ENCODE data around the gene RRAD. TPM values are rescaled to one million over a fixed set of nuclear protein-coding genes. Genes with fewer than 3 reads are reported as not detected.

Gene RRAD
- total and polyA plus RNA-seq, 2 donors (not counting 3 experiments of a cell fraction or from before 2014, with no cell fraction given), result 0.22 to 0.48 TPM

GRCh38 chr16:66961914-66962313 lies 36.6 kb upstream of the RRAD start:
- no peak overlapping the region for H3K4me2 ChIP-seq (ENCODE audit: insufficient read depth, low read length)
- H3K4me1 ChIP-seq (ENCODE audit: control insufficient read depth, extremely low read depth, insufficient read depth, low read length), result no peaks in the 10 kb centered on the region
- dilution Hi-C loops (cut with MboI; ENCODE audit: extremely low pct_ligation_motif_present, low sequenced_read_pairs), result no loop called here
- POLR2A ChIA-PET, result no interaction called here
- no peaks in the 10 kb centered on the region for H4K20me1 ChIP-seq (replicated peaks; ENCODE audit: control insufficient read depth, extremely low read depth, insufficient read depth, low read length)
- no TSS peak for BruUV-seq (replicated peaks)
- H3K9me1 ChIP-seq (replicated peaks; ENCODE audit: control insufficient read depth, extremely low read depth, insufficient read depth, low read length), result no peaks in the 10 kb centered on the region
- TF ChIP-seq POLR2A (IDR thresholded peaks at IDR 0.05; ENCODE audit: low read depth, low read length) (no peak), EZH2 (IDR thresholded peaks at IDR 0.05; ENCODE audit: borderline replicate concordance, low read depth, low read length, severe bottlenecking) (no peak), POLR2AphosphoS5 (IDR thresholded peaks at IDR 0.05; ENCODE audit: insufficient read depth, low read depth, low read length) (no peak), JUN (IDR thresholded peaks at IDR 0.05; ENCODE audit: borderline replicate concordance, insufficient read depth, insufficient read length, low read depth) (no peak), MYC (IDR thresholded peaks at IDR 0.05; ENCODE audit: low read depth, low read length) (no peak), CTCF (IDR thresholded peaks at IDR 0.05; ENCODE audit: extremely low read depth in 1 of 2, insufficient read depth in 1 of 2, low read depth in 1 of 2, low read length in 2 of 2) (no peak), GATA2 (IDR thresholded peaks at IDR 0.05; ENCODE audit: insufficient read depth, insufficient read length, low read depth, low read length) (no peak), FOS (IDR thresholded peaks at IDR 0.05; ENCODE audit: borderline replicate concordance, insufficient read depth, low read length) (no peak)
- TF ChIP-seq, protein P1, sequence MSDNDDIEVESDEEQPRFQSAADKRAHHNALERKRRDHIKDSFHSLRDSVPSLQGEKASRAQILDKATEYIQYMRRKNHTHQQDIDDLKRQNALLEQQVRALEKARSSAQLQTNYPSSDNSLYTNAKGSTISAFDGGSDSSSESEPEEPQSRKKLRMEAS (IDR thresholded peaks at IDR 0.05; ENCODE audit: insufficient read depth, insufficient read length), result no peak
- CTCF ChIA-PET, result interaction anchor here (0.7 to 1.6 kb wide), 4 partner anchors 80 to 224 kb away, joined by 3 to 15 read pairs (median 6); no protein-coding TSS in a partner anchor
- no peak for DNase-seq (ENCODE audit: low read depth, low spot score)
- no peak overlapping the region for H3K27ac ChIP-seq (ENCODE audit: insufficient read depth, low read depth, low read length)
- no peak overlapping the region for H3K4me3 ChIP-seq (replicated peaks in 1 of 3; ENCODE audit: insufficient read depth in 1 of 3, low read depth in 1 of 3, low read length in 3 of 3)
- H3K36me3 ChIP-seq (ENCODE audit: control insufficient read depth in 2 of 2, extremely low read depth in 1 of 2, insufficient read depth in 2 of 2, low read length in 2 of 2), result no peaks in the 10 kb centered on the region
- intact Hi-C loops (cut with micrococcal nuclease), result no loop called here
- H3K9ac ChIP-seq (replicated peaks; ENCODE audit: extremely low read depth, insufficient read depth, low read length), result no peak overlapping the region
- FAIRE-seq, result no peak
- no peaks in the 10 kb centered on the region for H3K79me2 ChIP-seq (ENCODE audit: control insufficient read depth, insufficient read depth, low read length)
- peaks cover 0 to 4% of the 10 kb centered on the region in 2 experiments for H3K27me3 ChIP-seq (ENCODE audit: control insufficient read depth in 2 of 2, insufficient read depth in 2 of 2, low read length in 2 of 2)
- no peak overlapping the region for H2AFZ ChIP-seq (ENCODE audit: low read depth, low read length)
- H3K9me3 ChIP-seq (replicated peaks; ENCODE audit: control insufficient read depth, insufficient read depth, low read length), result no peaks in the 10 kb centered on the region
